ENCODE results near the gene ZHX3.
"Not testable (repeated sequence)": the region's sequence is repeated elsewhere in the genome, so short reads cannot be mapped to it uniquely, and the experiment has no call there.

ZHX3 gene

DNA sequence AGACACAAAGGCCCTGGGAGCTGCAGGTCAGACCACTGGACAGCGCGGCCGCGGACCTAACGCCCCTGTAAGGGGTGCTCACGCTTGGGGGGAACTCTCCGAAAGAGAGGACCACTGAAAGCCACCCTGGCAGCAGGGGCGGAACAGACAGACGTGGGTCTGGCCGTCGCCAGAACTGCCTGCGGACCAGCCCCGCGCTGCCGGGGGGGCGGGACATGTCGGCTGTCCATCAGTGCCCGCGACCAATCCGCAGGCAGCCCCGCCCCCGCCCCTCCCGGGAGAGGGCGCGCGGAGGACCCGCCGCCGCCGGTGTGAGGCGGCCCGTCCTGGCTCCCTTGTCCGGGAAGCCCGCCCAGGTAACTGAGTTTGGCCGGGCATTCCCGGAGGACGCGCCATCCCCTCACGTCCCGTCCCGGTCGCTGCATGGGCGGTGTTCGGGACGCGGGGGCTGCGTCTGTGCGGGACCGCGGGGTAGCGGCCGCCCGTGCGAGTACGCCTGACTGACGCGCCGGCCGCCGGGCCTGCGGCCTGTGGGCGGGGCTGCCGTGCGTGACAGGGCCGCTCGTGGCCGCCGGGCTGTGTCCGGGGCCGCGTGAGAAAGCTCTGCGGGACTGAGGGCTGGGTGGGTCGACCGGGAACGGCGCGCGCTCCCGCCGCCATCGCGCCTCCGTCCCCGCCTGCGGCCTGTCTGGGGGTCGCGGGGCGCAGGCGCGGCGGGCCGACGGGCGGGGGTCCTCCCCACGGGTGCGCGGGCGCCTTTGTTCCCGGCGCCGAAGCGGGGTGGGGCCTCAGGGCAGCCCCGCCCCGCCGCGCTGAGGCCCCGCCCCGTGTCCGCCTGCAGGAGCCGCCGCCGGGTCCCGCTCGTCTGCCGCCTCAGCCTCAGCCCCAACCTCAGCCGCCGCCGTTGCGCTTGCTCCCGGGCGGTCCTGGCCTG, 180.6 kb downstream of the ZHX3 start, which contains the start of gene PLCG1:
Gene PLCG1, plus strand, starts transcription at position 864 of the 934 bp plus-strand sequence. CDS start 99 bp downstream, outside the sequence.
- TF ChIP-seq, protein P1, sequence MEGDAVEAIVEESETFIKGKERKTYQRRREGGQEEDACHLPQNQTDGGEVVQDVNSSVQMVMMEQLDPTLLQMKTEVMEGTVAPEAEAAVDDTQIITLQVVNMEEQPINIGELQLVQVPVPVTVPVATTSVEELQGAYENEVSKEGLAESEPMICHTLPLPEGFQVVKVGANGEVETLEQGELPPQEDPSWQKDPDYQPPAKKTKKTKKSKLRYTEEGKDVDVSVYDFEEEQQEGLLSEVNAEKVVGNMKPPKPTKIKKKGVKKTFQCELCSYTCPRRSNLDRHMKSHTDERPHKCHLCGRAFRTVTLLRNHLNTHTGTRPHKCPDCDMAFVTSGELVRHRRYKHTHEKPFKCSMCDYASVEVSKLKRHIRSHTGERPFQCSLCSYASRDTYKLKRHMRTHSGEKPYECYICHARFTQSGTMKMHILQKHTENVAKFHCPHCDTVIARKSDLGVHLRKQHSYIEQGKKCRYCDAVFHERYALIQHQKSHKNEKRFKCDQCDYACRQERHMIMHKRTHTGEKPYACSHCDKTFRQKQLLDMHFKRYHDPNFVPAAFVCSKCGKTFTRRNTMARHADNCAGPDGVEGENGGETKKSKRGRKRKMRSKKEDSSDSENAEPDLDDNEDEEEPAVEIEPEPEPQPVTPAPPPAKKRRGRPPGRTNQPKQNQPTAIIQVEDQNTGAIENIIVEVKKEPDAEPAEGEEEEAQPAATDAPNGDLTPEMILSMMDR (IDR thresholded peaks at IDR 0.05; ENCODE audit: control extremely low read depth, extremely low read depth, low read depth, missing control alignments) = no peak
- CTCF ChIA-PET = interaction anchor here (1.3 to 4.9 kb wide), 10 partner anchors 9 to 204 kb away, joined by 4 to 46 read pairs (median 19); partner anchors contain the start of gene LPIN3
- DNase-seq (ENCODE audit: extremely low spot score) = peak; percentile 95
- POLR2A ChIA-PET = no interaction called here

DNA sequence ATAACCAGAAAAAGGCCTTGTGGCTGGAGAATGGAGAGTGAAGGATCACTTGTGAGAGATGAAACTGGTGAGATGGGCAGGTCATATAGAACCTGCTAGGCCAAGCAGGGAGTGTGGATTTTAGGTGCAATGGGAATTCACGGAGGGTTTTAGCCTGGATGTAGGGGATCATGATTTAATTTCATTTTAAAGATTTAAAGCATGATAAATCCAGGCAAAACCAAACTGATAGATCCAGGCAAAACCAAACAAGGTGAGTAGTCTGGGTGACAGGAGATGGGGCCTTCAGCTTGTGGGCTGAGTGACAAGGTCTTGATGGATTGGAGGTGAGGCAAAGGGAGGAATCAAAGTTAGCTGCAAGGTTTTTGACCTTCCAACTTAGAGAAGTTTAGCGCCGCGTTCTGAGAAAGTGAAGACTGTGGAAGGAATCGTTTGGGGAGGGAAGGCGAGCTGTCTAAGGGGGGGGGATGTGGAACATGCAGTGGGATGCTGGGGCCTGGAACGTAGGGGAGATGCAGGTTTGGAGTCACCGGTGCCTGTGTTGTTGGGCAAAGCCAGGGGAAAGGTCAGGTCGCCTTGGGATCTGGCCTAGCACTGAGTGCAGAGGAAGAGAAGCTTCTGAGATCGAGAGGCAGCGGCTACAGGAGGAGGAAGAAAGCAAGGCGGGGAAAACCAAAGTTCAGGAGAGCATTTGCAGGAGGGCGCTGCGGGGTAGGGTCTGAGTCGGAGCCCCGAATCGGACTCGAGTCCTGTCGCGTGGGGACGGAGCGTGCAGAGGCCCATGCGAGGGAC, 181.4 kb downstream of the ZHX3 start:
- TF ChIP-seq, protein P1 (IDR thresholded peaks at IDR 0.05; ENCODE audit: control extremely low read depth, extremely low read depth, low read depth, missing control alignments) = no peak
- peak; percentile 26 for DNase-seq (ENCODE audit: extremely low spot score)
- CTCF ChIA-PET = interaction anchor here (0.7 to 4.9 kb wide), 31 partner anchors 10 to 273 kb away, joined by 3 to 46 read pairs (median 5); partner anchors contain the start of gene LPIN3
- POLR2A ChIA-PET = no interaction called here

DNA sequence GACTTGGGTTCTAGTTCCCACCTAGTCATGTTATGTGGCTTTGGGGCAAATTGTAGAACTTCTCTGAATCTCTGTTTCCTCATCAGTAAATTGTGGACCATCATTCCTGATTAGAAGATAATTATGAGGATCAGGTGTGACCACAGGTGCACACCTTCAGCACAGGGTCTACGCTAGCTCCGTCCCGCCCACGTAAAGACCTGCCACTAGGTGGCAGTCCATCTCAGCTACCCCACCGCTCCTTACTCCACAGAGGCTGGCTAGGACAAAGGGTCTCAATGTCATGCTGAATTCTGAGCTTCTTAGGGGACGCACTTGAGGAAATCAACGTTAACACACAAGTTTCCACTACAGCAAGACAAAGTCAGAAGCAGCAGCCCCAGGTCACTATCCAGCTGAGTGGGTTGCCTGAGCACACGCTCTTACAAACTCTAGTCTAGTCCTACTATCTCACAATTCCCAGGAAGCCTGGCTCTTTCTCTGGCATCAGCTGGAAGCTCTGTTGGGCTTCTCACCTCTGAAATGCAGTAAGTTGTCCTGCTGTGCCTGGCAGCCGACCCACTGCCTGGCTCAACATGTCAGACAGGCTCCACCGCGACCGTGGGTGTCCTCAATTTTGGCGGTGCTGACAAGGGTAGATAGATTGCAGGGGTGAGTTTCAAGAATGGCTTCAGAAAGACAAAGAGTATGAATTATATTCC, 182.2 kb downstream of the ZHX3 start:
- ChIA-PET CTCF (interaction anchor here (0.6 to 4.9 kb wide), 42 partner anchors 9 to 289 kb away, joined by 3 to 46 read pairs (median 4); partner anchors contain the start of gene LPIN3), POLR2A (interaction anchor here (0.7 kb wide), 1 partner anchor 88 kb away, joined by 3 read pairs; no protein-coding TSS in a partner anchor)
- DNase-seq (ENCODE audit: extremely low spot score) = peak; percentile 66
- TF ChIP-seq, protein P1 (IDR thresholded peaks at IDR 0.05; ENCODE audit: control extremely low read depth, extremely low read depth, low read depth, missing control alignments) = peak; percentile 77

DNA sequence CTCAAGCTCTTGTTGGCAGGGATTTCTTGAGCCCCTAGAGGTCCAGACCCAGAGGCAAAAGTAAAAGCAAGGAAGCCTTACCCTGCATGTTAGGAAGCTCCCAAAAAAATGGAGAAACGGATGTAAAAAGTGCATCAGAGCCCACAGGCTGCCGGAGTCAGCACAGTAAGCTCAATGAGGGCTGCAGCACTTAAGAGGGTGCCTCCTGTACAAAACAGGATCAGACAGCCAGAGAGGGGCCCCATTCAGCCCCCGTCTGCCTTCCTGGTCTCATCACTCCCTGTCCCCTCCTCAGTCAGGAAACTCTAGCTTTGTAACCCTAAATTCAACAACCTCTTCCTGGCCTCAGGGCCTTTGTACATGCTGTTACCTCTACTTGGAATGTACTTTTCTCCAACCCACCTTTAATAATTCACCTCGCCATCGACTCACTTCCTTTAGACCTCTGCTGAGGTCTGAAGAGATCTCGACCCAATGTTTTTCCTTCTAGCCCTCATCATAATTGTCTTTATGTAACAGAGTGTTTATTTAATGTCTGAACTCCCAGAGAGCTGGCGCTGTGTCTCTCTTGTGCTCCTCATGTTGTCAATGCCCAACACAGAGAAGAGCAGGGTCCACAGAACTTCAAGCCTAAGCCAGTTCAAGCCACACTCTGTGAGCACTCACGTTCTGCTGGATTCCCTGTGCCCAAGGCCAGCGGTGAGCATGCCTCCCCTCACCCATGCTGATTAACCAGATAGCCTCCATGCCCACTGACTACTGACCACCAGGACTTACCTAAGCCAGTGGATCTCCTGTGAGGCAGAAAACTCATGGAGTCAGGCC, 183.0 kb downstream of the ZHX3 start:
- TF ChIP-seq, protein P1 (IDR thresholded peaks at IDR 0.05; ENCODE audit: control extremely low read depth, extremely low read depth, low read depth, missing control alignments) = peak; percentile 11
- CTCF ChIA-PET = interaction anchor here (0.6 to 4.9 kb wide), 47 partner anchors 8 to 290 kb away, joined by 3 to 46 read pairs (median 4); partner anchors contain the start of gene LPIN3
- DNase-seq (ENCODE audit: extremely low spot score) = no peak
- POLR2A ChIA-PET = interaction anchor here (0.7 kb wide), 1 partner anchor 87 kb away, joined by 3 read pairs; no protein-coding TSS in a partner anchor

DNA sequence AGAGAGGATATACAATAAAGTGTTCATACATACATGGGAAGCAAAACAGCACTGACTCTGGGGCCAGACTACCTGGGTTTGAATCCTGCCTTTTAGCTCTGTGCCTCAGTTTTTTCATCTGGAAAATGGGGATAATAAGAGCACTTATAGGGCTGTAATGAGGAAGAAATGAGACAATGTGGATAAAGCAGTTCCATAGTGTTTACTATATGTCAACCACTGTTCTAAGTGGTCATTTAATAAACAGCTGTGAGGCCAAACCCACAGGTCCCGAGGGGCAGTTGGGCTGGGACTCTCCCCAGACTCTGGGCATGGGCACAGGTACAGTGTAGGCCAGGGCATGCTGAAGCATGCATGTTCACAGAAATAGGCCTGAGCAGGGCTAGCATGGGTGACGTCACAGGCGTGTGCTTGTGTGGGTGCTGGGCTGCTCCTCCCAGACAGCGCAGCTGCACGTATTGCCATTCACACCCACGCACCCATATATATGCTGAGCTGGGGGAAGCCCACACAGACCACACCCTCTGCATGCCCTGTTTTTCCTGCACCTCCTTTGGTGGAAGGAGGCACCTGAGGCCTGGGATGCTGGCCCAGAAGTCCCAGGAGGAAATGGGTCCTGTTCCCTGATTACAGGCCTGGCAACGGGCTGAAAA, 183.7 kb downstream of the ZHX3 start:
- DNase-seq (ENCODE audit: extremely low spot score) = peak; percentile 87
- ChIA-PET CTCF (interaction anchor here (0.7 to 4.9 kb wide), 25 partner anchors 8 to 207 kb away, joined by 3 to 46 read pairs (median 5); partner anchors contain the start of gene LPIN3), POLR2A (no interaction called here)
- TF ChIP-seq, protein P1 (IDR thresholded peaks at IDR 0.05; ENCODE audit: control extremely low read depth, extremely low read depth, low read depth, missing control alignments) = no peak

DNA sequence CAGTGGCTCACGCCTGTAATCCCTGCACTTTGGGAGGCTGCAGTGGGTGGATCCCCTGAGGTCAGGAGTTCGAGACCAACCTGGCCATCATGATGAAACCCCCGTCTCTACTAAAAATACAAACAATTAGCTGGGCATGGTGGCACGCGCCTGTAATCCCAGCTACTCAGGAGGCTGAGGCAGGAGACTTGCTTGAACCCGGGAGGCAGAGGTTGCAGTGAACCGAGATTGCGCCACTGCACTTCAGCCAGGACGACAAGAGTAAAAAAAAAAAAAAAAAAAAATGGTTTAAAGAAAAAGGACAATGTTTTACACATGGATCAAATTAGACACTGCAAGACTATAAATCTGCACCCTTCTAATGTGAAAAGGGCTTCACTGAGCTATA, 185.1 kb downstream of the ZHX3 start:
- CTCF ChIA-PET = interaction anchor here (4.9 kb wide), 1 partner anchor 25 kb away, joined by 46 read pairs; no protein-coding TSS in a partner anchor
- POLR2A ChIA-PET = not testable (repeated sequence)

More for the DNA sequence above, 185.1 kb downstream of the ZHX3 start:
- not testable (repeated sequence) for DNase-seq (ENCODE audit: extremely low spot score)

Measured in GM10248 (cell line).